ENCODE measurements around the gene NPTXR. TPM values are rescaled to one million over a fixed set of nuclear protein-coding genes. Genes with fewer than 3 reads are reported as not detected.

NPTXR gene
- total RNA-seq, 1 donor from 2014 or later: 6.9 TPM

DNA sequence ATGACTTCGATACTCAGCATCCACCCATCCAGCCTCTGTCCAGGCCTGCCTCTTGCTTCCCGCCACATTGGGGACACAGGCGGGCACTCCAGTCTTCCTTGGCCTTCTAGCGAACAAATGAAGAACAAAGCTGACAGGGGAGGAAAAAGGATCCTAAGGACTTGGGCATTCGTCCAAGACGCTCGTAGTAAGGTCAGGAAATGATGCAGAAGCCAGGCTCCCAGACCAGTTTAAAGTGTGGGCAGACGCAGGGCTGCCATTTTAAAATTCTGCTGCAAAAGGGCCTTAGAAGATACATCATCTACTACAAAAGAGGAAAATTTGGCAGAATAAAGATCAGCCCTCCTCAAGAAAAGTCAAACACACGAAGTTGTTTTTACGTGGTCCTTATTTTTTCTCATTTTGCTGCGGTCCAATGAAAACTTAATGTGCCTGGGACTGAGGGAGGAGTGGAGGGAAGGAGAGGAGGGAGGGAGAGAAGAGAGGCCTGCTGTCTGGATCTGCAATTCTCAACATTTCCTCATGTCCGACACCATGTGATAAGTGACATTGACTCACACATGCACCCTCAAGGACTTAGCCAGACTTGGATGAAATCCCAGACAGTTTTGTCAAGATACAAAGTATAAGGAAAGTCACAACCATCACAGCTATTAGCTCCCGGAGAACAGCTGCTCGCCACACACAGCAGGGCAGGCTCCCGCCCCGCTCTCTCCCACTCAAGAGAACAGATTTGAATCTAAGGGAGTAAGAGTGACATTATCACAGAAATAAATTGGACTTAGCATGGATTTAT, 55.6 kb downstream of the NPTXR start:
- Mint-ChIP-seq H3K4me3 (no peak overlapping the region), H3K4me1 (ENCODE audit: unreplicated experiment) (peaks cover 25% of the 10 kb centered on the region), H3K36me3 (peaks cover 3% of the 10 kb centered on the region), H3K27ac (no peak overlapping the region), H3K27me3 (no peaks in the 10 kb centered on the region), H3K9me3 (no peaks in the 10 kb centered on the region)
- TF ChIP-seq, protein P1, sequence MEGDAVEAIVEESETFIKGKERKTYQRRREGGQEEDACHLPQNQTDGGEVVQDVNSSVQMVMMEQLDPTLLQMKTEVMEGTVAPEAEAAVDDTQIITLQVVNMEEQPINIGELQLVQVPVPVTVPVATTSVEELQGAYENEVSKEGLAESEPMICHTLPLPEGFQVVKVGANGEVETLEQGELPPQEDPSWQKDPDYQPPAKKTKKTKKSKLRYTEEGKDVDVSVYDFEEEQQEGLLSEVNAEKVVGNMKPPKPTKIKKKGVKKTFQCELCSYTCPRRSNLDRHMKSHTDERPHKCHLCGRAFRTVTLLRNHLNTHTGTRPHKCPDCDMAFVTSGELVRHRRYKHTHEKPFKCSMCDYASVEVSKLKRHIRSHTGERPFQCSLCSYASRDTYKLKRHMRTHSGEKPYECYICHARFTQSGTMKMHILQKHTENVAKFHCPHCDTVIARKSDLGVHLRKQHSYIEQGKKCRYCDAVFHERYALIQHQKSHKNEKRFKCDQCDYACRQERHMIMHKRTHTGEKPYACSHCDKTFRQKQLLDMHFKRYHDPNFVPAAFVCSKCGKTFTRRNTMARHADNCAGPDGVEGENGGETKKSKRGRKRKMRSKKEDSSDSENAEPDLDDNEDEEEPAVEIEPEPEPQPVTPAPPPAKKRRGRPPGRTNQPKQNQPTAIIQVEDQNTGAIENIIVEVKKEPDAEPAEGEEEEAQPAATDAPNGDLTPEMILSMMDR (conservative IDR thresholded peaks at IDR 0.05): no peak
- no peak for DNase-seq (ENCODE audit: extremely low spot score, unreplicated experiment)

DNA sequence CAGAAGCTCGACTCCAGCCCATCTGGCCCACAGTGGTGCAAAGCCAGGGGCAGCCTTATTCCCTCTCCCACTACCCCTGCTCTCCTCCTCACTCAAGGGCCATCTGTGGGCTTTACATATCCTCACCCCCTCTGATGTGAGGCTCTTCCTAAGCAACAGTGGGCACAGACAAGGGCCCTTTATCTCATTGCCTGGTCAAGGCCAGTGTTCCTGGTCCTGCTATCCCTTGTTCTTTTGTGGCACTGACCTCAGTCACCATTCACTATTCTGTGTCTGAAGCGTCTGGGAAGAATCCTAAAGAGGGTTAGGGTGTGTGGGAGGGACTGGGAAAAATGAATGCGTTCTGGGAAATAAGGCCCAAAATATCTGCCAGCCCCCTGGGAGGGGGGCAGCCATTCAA, 57.2 kb downstream of the NPTXR start:
- Mint-ChIP-seq H3K27ac (no peak overlapping the region), H3K36me3 (peaks cover 3% of the 10 kb centered on the region), H3K27me3 (no peaks in the 10 kb centered on the region), H3K4me1 (ENCODE audit: unreplicated experiment) (peaks cover 29% of the 10 kb centered on the region), H3K4me3 (no peak overlapping the region), H3K9me3 (no peaks in the 10 kb centered on the region)
- TF ChIP-seq, protein P1 (conservative IDR thresholded peaks at IDR 0.05): no peak
- DNase-seq (ENCODE audit: extremely low spot score, unreplicated experiment): no peak

DNA sequence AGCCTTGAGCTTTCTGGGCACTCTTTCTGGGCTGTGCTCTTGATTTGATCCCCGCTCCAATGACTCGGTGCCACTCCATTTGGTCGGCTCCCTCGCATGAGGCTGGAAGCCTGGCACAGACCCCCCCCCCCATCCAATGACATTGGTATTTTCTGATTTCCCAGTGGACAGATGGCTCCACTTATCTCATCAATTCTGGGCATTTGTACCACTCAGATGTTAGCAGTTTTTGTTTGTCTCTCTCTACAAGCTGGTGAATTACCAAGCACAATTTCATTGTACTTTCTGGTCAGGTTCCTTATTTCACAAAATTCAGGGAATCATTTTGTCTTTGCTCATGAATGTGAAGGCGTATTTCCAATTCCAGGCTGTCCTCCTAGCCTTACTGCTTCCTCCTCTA, 59.0 kb downstream of the NPTXR start:
- TF ChIP-seq, protein P1 (conservative IDR thresholded peaks at IDR 0.05): no peak
- no peak overlapping the region for H3K4me3 Mint-ChIP-seq
- no peaks in the 10 kb centered on the region for H3K27me3 Mint-ChIP-seq
- no peaks in the 10 kb centered on the region for H3K9me3 Mint-ChIP-seq
- H3K4me1 Mint-ChIP-seq (ENCODE audit: unreplicated experiment): peaks cover 29% of the 10 kb centered on the region
- DNase-seq (ENCODE audit: extremely low spot score, unreplicated experiment): no peak
- peaks cover 3% of the 10 kb centered on the region for H3K36me3 Mint-ChIP-seq
- H3K27ac Mint-ChIP-seq: no peak overlapping the region

DNA sequence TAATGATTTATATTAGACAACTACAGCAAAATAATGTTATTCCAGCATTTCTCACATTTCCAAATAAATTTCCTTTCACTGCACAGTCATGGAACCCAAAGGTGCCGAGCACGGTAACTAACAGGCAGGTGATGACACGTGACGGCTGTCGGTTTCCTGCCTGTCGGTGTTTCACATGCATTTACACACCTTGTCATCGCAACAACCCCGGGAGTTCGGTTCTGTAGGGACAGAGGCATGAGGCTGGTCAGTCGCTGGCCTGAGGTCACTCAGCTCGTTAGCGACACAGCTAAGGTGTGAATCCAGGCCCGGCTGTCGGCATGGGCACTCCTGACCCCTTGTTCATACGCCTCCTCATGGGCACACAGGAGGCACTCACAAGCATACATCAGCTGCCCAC, 59.8 kb downstream of the NPTXR start:
- Mint-ChIP-seq H3K9me3 (no peaks in the 10 kb centered on the region), H3K27ac (no peak overlapping the region), H3K36me3 (peaks cover 3% of the 10 kb centered on the region), H3K4me1 (ENCODE audit: unreplicated experiment) (peaks cover 29% of the 10 kb centered on the region), H3K27me3 (no peaks in the 10 kb centered on the region), H3K4me3 (no peak overlapping the region)
- TF ChIP-seq, protein P1 (conservative IDR thresholded peaks at IDR 0.05): no peak
- DNase-seq (ENCODE audit: extremely low spot score, unreplicated experiment): no peak

DNA sequence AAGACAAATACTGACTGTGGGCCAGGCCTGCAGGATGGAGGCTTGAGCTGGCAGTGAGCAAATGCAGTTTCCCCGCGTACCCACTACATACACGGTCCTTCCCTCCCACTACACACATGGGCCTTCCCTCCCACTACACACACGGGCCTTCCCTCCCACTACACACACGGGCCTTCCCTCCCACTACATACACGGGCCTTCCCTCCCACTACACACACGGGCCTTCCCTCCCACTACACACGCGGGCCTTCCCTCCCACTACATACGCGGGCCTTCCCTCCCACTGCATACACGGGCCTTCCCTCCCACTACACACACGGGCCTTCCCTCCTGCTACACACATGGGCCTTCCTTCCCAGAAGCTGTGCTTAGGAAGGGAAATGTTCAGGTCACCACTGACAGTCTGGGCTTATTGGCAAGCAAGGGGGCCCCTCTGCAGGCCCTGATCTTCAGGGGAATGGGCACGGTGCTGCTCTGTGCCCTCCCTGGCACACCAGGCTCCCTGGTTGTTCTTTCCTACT, 60.7 kb downstream of the NPTXR start:
- H3K9me3 Mint-ChIP-seq: no peaks in the 10 kb centered on the region
- H3K4me3 Mint-ChIP-seq: no peak overlapping the region
- no peak overlapping the region for H3K27ac Mint-ChIP-seq

More for the DNA sequence above, 60.7 kb downstream of the NPTXR start:
- Mint-ChIP-seq H3K36me3 (peaks cover 3% of the 10 kb centered on the region), H3K4me1 (ENCODE audit: unreplicated experiment) (peaks cover 26% of the 10 kb centered on the region), H3K27me3 (no peaks in the 10 kb centered on the region)
- TF ChIP-seq, protein P1 (conservative IDR thresholded peaks at IDR 0.05): no peak
- DNase-seq (ENCODE audit: extremely low spot score, unreplicated experiment): no peak
